ENCODE results near the gene ARRDC4.
"Not testable (repeated sequence)": the region's sequence is repeated elsewhere in the genome, so short reads cannot be mapped to it uniquely, and the experiment has no call there.

Gene ARRDC4

GRCh38 chr15:97966924-97967620, 6.6 kb downstream of the ARRDC4 start:
- DNase-seq (ENCODE audit: low spot score), result no peak

GRCh38 chr15:97967881-97968280, 7.4 kb downstream of the ARRDC4 start:
- no peak for DNase-seq (ENCODE audit: low spot score)

GRCh38 chr15:97968380-97968779, 7.9 kb downstream of the ARRDC4 start:
- no peak for DNase-seq (ENCODE audit: low spot score)

- no peak for DNase-seq (ENCODE audit: low spot score)
Observed at GRCh38 chr15:97972366-97972765, 11.9 kb downstream of the ARRDC4 start.

GRCh38 chr15:97976129-97976528, 15.6 kb downstream of the ARRDC4 start:
- DNase-seq (ENCODE audit: low spot score), result no peak

- no peak for DNase-seq (ENCODE audit: low spot score)
Observed at GRCh38 chr15:97976766-97977503, 16.4 kb downstream of the ARRDC4 start.

GRCh38 chr15:97977734-97978133, 17.2 kb downstream of the ARRDC4 start:
- DNase-seq (ENCODE audit: low spot score), result no peak

- DNase-seq (ENCODE audit: low spot score), result no peak
Observed at GRCh38 chr15:97978401-97979139, 18.1 kb downstream of the ARRDC4 start.

- DNase-seq (ENCODE audit: low spot score), result no peak
Observed at GRCh38 chr15:97979140-97979520, 18.6 kb downstream of the ARRDC4 start.

- no peak for DNase-seq (ENCODE audit: low spot score)
Observed at GRCh38 chr15:97981058-97981457, 20.6 kb downstream of the ARRDC4 start.

- DNase-seq (ENCODE audit: low spot score), result no peak
Observed at GRCh38 chr15:97981758-97982157, 21.3 kb downstream of the ARRDC4 start.

- no peak for DNase-seq (ENCODE audit: low spot score)
Observed at GRCh38 chr15:97984157-97984556, 23.7 kb downstream of the ARRDC4 start.

GRCh38 chr15:97985979-97986378, 25.5 kb downstream of the ARRDC4 start:
- DNase-seq (ENCODE audit: low spot score), result not testable (repeated sequence)

- DNase-seq (ENCODE audit: low spot score), result no peak
Observed at GRCh38 chr15:97986781-97987180, 26.3 kb downstream of the ARRDC4 start.

GRCh38 chr15:97989299-97989698, 28.8 kb downstream of the ARRDC4 start:
- DNase-seq (ENCODE audit: low spot score), result no peak

- no peak for DNase-seq (ENCODE audit: low spot score)
Observed at GRCh38 chr15:97991972-97992541, 31.6 kb downstream of the ARRDC4 start.

- no peak for DNase-seq (ENCODE audit: low spot score)
Observed at GRCh38 chr15:97992823-97993222, 32.3 kb downstream of the ARRDC4 start.

GRCh38 chr15:97993310-97993738, 32.8 kb downstream of the ARRDC4 start:
- DNase-seq (ENCODE audit: low spot score), result no peak

GRCh38 chr15:97994236-97994635, 33.7 kb downstream of the ARRDC4 start:
- DNase-seq (ENCODE audit: low spot score), result no peak

GRCh38 chr15:97995192-97995591, 34.7 kb downstream of the ARRDC4 start:
- DNase-seq (ENCODE audit: low spot score), result no peak

GRCh38 chr15:97995881-97996603, 35.5 kb downstream of the ARRDC4 start:
- DNase-seq (ENCODE audit: low spot score), result peak; percentile 8
